CD4-positive, CD25-positive, alpha-beta regulatory T cell (primary cell): ENCODE measurements around the gene RPL36AL. TPM values are rescaled to one million over a fixed set of nuclear protein-coding genes. Genes with fewer than 3 reads are reported as not detected.
"Not testable (repeated sequence)": the region's sequence is repeated elsewhere in the genome, so short reads cannot be mapped to it uniquely, and the experiment has no call there.

Experiments used
- ATAC-seq, 2 donors: fragments of 150-1000 bp; cut with Tn5 transposase; one replicate each; pipeline ENCODE4 v1.10.0; 2021; ENCODE audit warnings: low read depth in 2 of 2, moderate number of reproducible peaks in 2 of 2, moderate library complexity in 1 of 2
- DNase-seq, 3 donors: peaks; one replicate each; pipeline versions ENCODE4 v3.0.0 to v3.0.0-alpha.2; 2012 to 2022; ENCODE audit warnings: mixed read lengths in 1 of 3
- H3K27ac ChIP-seq: one replicate; pipeline ENCODE4 v1.7.0; 2013; ENCODE audit warnings: mild to moderate bottlenecking, low read length; ENCODE audit not compliant: insufficient read depth, poor library complexity, severe bottlenecking
- H3K27me3 ChIP-seq: one replicate; pipeline ENCODE4 v1.7.0; 2013; ENCODE audit warnings: low read length; ENCODE audit not compliant: control insufficient read depth, insufficient read depth
- H3K36me3 ChIP-seq: one replicate; pipeline ENCODE4 v1.7.0; 2013; ENCODE audit warnings: mild to moderate bottlenecking, low read length, moderate library complexity; ENCODE audit not compliant: control insufficient read depth, insufficient read depth
- H3K4me1 ChIP-seq: 2 replicates; pipeline ENCODE4 v1.7.0; 2013; ENCODE audit warnings: mild to moderate bottlenecking, low read length; ENCODE audit not compliant: insufficient read depth, control insufficient read depth, poor library complexity, severe bottlenecking
- H3K4me3 ChIP-seq: one replicate; pipeline ENCODE4 v1.7.0; 2013; ENCODE audit warnings: low read depth, mild to moderate bottlenecking, low read length, moderate library complexity
- H3K9me3 ChIP-seq, 2 experiments: 1 replicate in 1 of 2; 2 replicates in 1 of 2; pipeline ENCODE4 v1.7.0; 2013; ENCODE audit warnings: low read length in 2 of 2, mild to moderate bottlenecking in 1 of 2, moderate library complexity in 1 of 2; ENCODE audit not compliant: control insufficient read depth in 2 of 2
- H3K27ac Mint-ChIP-seq, 3 donors: one replicate each; pipeline ENCODE4 v1.8.0; 2020 to 2022; ENCODE audit warnings: mild to moderate bottlenecking in 3 of 3, mixed read lengths in 3 of 3, moderate library complexity in 2 of 3
- H3K27me3 Mint-ChIP-seq: one replicate; pipeline ENCODE4 v1.8.0; 2022; ENCODE audit warnings: mild to moderate bottlenecking, mixed read lengths
- H3K36me3 Mint-ChIP-seq: one replicate; pipeline ENCODE4 v1.8.0; 2020; ENCODE audit warnings: mixed read lengths
- H3K4me1 Mint-ChIP-seq, 4 donors: one replicate each; pipeline ENCODE4 v1.8.0; 2020 to 2022; ENCODE audit warnings: mixed read lengths in 4 of 4, mild to moderate bottlenecking in 1 of 4
- H3K4me3 Mint-ChIP-seq, 4 donors: one replicate each; pipeline ENCODE4 v1.8.0; 2020 to 2022; ENCODE audit warnings: mild to moderate bottlenecking in 4 of 4, mixed read lengths in 4 of 4, moderate library complexity in 3 of 4
- H3K9me3 Mint-ChIP-seq, 7 donors: one replicate each; pipeline ENCODE4 v1.8.0; 2020 to 2022; ENCODE audit warnings: mixed read lengths in 7 of 7, mild to moderate bottlenecking in 3 of 7, moderate library complexity in 2 of 7
- polyA plus RNA-seq, 4 donors: library from polyadenylated mRNA; unstranded; fragments of 300-500 nt; fragmentation: Illumina TruSeq; gene quantifications; one replicate each; pipeline ENCODE4 v1.2.3, GENCODE V29; 2021
- total RNA-seq: library from RNA; stranded (reverse); gene quantifications from one replicate; pipeline ENCODE4 v1.2.3, GENCODE V29; 2022

The RPL36AL gene
- total and polyA plus RNA-seq, 5 donors from 2014 or later = 240 to 774 (median 735) TPM

DNA sequence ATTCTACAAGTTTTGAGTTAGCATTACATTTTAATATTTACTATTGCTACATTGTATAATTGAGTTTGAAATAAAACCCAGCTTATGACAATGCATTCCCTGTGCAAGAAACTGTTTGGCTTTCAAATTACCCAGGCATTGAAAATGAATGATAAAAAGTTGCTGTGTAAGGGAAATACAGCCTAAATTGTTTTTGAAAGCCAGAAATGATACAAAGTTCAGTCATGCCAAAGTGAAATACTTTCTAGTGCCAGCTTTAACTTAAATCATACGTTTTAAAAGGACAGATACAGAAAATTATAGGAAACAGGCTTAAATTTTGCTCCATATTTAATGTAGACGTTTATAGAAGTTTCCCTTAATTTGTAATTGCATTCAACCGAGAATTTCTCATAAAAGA lies 3.0 kb upstream of the RPL36AL start:
- Histone ChIP-seq H3K27ac (peak overlapping the region; percentile 99), H3K36me3 (peaks cover 11% of the 10 kb centered on the region), H3K27me3 (no peaks in the 10 kb centered on the region), H3K9me3 (no peaks in the 10 kb centered on the region), H3K4me3 (peak overlapping the region; percentile 83), H3K4me1 (peaks cover 55% of the 10 kb centered on the region)
- Mint-ChIP-seq H3K27ac (peak overlapping the region in 2 of 3 donors; percentile 81 to 90), H3K9me3 (no peaks in the 10 kb centered on the region), H3K27me3 (peaks cover 4% of the 10 kb centered on the region), H3K4me1 (peaks cover 37 to 74% (median 52%) of the 10 kb centered on the region in 4 donors), H3K36me3 (peaks cover 10% of the 10 kb centered on the region), H3K4me3 (peak overlapping the region; percentile 99 to 100 (median 99))
- DNase-seq = no peak
- no peak for ATAC-seq

DNA sequence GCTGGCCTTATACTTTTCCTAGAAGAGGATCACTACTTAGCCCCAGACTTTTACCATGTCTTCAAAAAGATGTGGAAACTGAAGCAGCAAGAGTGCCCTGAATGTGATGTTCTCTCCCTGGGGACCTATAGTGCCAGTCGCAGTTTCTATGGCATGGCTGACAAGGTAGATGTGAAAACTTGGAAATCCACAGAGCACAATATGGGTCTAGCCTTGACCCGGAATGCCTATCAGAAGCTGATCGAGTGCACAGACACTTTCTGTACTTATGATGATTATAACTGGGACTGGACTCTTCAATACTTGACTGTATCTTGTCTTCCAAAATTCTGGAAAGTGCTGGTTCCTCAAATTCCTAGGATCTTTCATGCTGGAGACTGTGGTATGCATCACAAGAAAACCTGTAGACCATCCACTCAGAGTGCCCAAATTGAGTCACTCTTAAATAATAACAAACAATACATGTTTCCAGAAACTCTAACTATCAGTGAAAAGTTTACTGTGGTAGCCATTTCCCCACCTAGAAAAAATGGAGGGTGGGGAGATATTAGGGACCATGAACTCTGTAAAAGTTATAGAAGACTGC lies 1.7 kb upstream of the RPL36AL start:
- H3K36me3 ChIP-seq = peaks cover 20% of the 10 kb centered on the region
- H3K9me3 ChIP-seq = no peaks in the 10 kb centered on the region
- ATAC-seq (no peak), DNase-seq (no peak)
- H3K9me3 Mint-ChIP-seq = no peaks in the 10 kb centered on the region
- H3K27me3 Mint-ChIP-seq = peaks cover 4% of the 10 kb centered on the region
- peak overlapping the region; percentile 99 to 100 (median 99) for H3K4me3 Mint-ChIP-seq
- H3K4me1 Mint-ChIP-seq = peaks cover 35 to 74% (median 57%) of the 10 kb centered on the region in 4 donors
- H3K27ac Mint-ChIP-seq = peak overlapping the region; percentile 72 to 91 (median 89)
- peak overlapping the region; percentile 99 for H3K27ac ChIP-seq
- H3K4me3 ChIP-seq = peak overlapping the region; percentile 83
- H3K4me1 ChIP-seq = peaks cover 59% of the 10 kb centered on the region
- no peaks in the 10 kb centered on the region for H3K27me3 ChIP-seq
- peaks cover 16% of the 10 kb centered on the region for H3K36me3 Mint-ChIP-seq

DNA sequence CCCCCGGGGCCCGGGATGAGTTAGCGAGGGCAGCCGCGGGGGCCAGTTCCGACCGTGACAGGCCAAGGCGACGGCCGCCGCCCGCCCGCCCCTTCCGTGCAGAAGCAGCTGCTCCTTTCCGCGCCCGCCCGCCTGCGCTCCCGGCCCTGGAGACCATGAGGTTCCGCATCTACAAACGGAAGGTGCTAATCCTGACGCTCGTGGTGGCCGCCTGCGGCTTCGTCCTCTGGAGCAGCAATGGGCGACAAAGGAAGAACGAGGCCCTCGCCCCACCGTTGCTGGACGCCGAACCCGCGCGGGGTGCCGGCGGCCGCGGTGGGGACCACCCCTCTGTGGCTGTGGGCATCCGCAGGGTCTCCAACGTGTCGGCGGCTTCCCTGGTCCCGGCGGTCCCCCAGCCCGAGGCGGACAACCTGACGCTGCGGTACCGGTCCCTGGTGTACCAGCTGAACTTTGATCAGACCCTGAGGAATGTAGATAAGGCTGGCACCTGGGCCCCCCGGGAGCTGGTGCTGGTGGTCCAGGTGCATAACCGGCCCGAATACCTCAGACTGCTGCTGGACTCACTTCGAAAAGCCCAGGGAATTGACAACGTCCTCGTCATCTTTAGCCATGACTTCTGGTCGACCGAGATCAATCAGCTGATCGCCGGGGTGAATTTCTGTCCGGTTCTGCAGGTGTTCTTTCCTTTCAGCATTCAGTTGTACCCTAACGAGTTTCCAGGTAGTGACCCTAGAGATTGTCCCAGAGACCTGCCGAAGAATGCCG lies 872 bp upstream of the RPL36AL start:
- no peaks in the 10 kb centered on the region for H3K9me3 ChIP-seq
- peak overlapping the region; percentile 83 for H3K4me3 ChIP-seq
- Mint-ChIP-seq H3K4me1 (peaks cover 35 to 73% (median 56%) of the 10 kb centered on the region in 4 donors), H3K36me3 (peaks cover 13% of the 10 kb centered on the region), H3K4me3 (peak overlapping the region; percentile 99 to 100 (median 99)), H3K27me3 (peaks cover 4% of the 10 kb centered on the region), H3K9me3 (no peaks in the 10 kb centered on the region), H3K27ac (peak overlapping the region; percentile 72 to 99 (median 99))
- DNase-seq (peak in 1 of 3 donors; percentile 85), ATAC-seq (peak; percentile 6 to 13)
- H3K4me1 ChIP-seq = peaks cover 59% of the 10 kb centered on the region
- H3K27me3 ChIP-seq = no peaks in the 10 kb centered on the region
- peaks cover 20% of the 10 kb centered on the region for H3K36me3 ChIP-seq
- peak overlapping the region; percentile 99 for H3K27ac ChIP-seq

DNA sequence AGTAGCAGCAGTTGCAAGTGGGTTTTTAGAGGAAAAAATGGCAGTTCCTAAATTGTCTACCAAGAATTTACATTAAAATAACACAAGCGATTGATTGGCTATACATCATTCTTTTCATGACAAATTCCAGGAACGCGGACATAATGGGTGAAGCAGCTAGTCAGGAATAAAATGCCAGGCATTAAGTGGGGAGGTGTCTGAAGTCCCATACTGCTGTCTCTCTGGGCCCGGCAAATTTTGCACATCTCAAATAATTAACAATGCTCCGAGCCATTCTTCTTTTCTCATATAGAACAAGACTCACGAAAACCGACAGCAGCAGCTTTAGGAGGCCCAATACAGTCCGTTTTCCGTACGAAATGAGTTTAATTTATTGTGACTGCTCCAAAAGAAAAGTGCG lies 696 bp downstream of the RPL36AL start:
- H3K27ac Mint-ChIP-seq = peak overlapping the region; percentile 99
- Histone ChIP-seq H3K27ac (peak overlapping the region; percentile 99), H3K36me3 (peaks cover 16% of the 10 kb centered on the region), H3K4me3 (peak overlapping the region; percentile 93), H3K4me1 (peaks cover 54% of the 10 kb centered on the region), H3K27me3 (no peaks in the 10 kb centered on the region), H3K9me3 (no peaks in the 10 kb centered on the region)
- ATAC-seq = no peak
- peaks cover 4% of the 10 kb centered on the region for H3K27me3 Mint-ChIP-seq
- H3K4me3 Mint-ChIP-seq = peak overlapping the region; percentile 99 to 100 (median 99)
- H3K36me3 Mint-ChIP-seq = peaks cover 18% of the 10 kb centered on the region
- no peak for DNase-seq
- H3K9me3 Mint-ChIP-seq = no peaks in the 10 kb centered on the region
- H3K4me1 Mint-ChIP-seq = peaks cover 31 to 72% (median 50%) of the 10 kb centered on the region in 4 donors

DNA sequence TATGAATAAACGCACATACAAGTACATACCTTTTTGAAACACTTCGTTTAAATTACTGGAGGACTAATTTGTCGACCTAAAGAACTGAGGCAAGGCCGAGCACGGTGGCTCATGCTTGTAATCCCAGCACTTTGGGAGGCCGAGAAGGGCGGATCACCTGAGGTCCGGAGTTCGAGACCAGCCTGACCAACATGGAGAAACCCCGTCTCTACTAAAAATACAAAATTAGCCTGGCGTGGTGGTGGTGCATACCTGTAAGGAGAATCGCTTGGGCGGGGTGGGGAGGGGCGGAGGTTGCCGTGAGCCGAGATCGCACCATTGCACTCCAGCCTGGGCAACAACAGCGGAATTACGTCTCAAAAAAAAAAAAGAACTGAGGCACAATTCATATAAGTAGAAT lies 1.2 kb downstream of the RPL36AL start:
- H3K27me3 ChIP-seq, H3K27me3 Mint-ChIP-seq, H3K9me3 Mint-ChIP-seq, ATAC-seq, H3K9me3 ChIP-seq, DNase-seq: not testable (repeated sequence)
- Mint-ChIP-seq H3K4me1 (peaks cover 29 to 72% (median 48%) of the 10 kb centered on the region in 4 donors), H3K27ac (peak overlapping the region; percentile 31 to 99 (median 32)), H3K36me3 (peaks cover 18% of the 10 kb centered on the region), H3K4me3 (peak overlapping the region; percentile 99 to 100 (median 99))
- Histone ChIP-seq H3K4me3 (peak overlapping the region; percentile 93), H3K4me1 (peaks cover 50% of the 10 kb centered on the region), H3K36me3 (peaks cover 16% of the 10 kb centered on the region), H3K27ac (peak overlapping the region; percentile 99)

DNA sequence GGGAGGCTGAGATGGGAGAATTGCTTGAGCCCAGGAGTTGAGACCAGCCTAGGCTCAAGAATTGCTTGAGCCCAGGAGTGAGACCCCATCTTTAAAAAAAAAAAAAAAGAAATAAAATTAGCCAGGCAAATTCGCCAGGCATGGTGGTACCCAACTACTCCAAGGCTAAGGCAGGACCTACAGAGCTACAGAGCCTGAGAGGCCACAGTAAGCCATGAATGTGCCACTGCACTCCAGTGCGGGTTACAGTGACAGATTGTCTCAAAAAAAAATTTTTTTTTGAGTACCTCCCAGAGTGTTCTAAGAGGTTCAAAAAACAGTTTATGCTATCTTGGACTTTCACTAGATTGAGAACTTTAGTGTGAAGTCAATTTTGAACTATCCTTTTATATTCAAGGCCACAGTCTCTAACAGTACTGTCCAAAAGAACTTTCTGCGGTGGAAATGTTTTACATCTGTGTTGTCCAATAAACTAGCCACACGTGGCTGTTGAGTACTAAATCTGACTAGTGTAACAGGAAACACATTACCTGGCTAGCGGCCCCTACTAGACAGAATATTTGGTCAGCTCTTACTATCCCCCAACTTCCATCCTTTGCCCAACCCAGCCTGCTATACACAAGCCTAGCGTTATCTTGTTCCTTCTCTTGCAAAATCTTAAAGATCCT lies 2.4 kb downstream of the RPL36AL start:
- peaks cover 18% of the 10 kb centered on the region for H3K36me3 Mint-ChIP-seq
- Histone ChIP-seq H3K4me1 (peaks cover 37% of the 10 kb centered on the region), H3K9me3 (no peaks in the 10 kb centered on the region), H3K4me3 (peak overlapping the region; percentile 2), H3K36me3 (peaks cover 16% of the 10 kb centered on the region), H3K27ac (peak overlapping the region; percentile 57), H3K27me3 (no peaks in the 10 kb centered on the region)
- H3K9me3 Mint-ChIP-seq = no peaks in the 10 kb centered on the region
- H3K4me1 Mint-ChIP-seq = peaks cover 18 to 61% (median 40%) of the 10 kb centered on the region in 4 donors
- ATAC-seq = no peak
- no peak for DNase-seq
- peak overlapping the region; percentile 23 to 99 (median 35) for H3K27ac Mint-ChIP-seq
- H3K27me3 Mint-ChIP-seq = peaks cover 4% of the 10 kb centered on the region
- H3K4me3 Mint-ChIP-seq = peak overlapping the region; percentile 56 to 100 (median 99)

DNA sequence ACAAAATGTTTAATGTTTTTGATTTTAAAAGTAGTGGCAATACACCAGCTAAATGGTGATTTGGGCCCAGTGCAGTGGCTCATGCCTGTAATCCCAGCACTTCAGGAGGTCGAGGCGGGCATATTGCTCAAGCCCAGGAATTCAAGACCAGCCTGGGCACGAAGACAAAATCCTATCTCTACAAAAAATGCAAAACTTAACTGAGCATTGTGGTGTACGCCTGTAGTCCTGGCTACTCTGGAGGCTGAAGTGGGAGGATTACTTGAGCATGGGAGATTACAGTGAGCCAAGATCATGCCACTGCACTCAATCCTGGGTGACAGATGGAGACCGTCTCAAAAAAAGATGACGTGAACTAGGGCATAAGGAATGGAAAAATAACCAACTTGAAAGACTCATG lies 4.7 kb downstream of the RPL36AL start:
- Histone ChIP-seq H3K4me3 (no peak overlapping the region), H3K27me3 (no peaks in the 10 kb centered on the region), H3K9me3 (no peaks in the 10 kb centered on the region), H3K36me3 (peaks cover 16% of the 10 kb centered on the region), H3K4me1 (peaks cover 19% of the 10 kb centered on the region), H3K27ac (no peak overlapping the region)
- Mint-ChIP-seq H3K4me1 (peaks cover 14 to 50% (median 26%) of the 10 kb centered on the region in 4 donors), H3K27me3 (peaks cover 4% of the 10 kb centered on the region), H3K27ac (peak overlapping the region in 2 of 3 donors; percentile 26 to 51), H3K4me3 (peak overlapping the region in 1 of 4 donors; percentile 80), H3K36me3 (peaks cover 18% of the 10 kb centered on the region), H3K9me3 (no peaks in the 10 kb centered on the region)
- ATAC-seq (no peak), DNase-seq (no peak)
